ENCODE results near the gene TSEN54.

Gene TSEN54

DNA sequence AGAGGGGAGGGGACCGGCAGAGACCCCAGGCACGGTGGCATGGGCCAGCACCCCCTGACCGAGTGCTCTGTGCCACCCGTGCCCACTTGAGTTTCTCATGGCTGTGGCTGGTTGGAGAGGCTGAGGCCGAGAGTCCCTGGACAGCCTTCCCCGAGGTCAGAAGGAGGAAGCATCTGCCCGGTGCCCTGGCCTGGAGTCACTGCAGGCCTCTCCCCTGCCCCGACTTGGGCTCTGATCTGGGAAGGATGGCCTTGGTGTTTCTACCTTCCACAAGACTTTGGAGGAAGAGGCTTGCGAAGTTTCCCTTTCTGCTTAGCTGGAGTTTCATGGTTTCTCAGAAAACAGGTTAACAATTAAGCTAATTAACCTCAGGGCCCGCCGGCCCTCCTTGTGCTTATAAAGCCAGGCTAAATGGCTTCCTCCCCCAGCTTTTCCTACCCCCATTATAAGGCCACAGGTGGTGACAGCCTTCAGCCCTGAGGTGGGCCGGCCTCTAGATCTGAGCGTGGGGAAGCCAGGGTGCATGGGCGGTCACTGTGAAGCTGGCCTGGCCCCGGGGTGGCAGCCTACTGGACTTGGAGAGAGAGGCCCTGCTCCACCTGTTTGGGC is 26.5 kb downstream of the TSEN54 start:
- no peak for DNase-seq (ENCODE audit: low read depth)

DNA sequence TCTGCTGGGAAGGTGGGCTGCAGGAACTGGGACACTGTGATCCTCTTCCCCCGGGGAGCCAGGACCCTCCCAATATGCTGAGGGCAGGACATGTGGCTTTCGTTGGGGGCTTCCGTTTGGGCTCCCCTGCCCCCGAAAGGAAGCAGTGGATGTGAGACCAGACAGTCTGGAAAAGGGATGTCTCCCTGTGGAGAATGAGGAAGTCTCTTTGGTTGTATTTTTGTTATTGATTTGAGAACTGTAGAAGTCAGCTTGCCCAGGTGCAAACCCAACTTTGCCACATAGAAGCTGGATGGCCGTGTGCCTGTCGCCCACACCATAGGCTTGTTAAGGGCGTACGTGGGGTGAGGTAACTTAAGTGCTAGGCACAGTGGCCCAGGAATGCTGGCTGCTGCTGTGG is 27.9 kb downstream of the TSEN54 start:
- no peak for DNase-seq (ENCODE audit: low read depth)

DNA sequence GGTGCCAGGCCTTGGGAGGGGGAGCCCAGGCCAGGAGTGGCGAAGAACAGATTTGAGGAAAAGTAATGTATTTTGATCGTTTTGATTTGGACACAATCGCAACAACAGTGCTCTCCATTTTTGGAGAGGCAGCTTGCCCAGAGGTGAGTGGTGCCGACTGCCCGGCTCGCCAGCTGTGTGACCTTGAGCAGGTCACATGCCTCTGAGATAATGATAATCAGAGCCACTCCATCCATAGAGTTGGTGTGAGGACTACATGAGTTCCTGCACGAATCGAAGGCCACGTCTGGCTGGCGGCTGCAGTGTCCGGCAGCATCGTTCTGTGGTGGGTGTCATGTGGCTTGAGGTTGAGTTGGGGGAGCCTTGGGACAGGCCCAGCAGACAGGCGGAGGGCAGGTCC is 29.9 kb downstream of the TSEN54 start:
- DNase-seq (ENCODE audit: low read depth) = no peak

DNA sequence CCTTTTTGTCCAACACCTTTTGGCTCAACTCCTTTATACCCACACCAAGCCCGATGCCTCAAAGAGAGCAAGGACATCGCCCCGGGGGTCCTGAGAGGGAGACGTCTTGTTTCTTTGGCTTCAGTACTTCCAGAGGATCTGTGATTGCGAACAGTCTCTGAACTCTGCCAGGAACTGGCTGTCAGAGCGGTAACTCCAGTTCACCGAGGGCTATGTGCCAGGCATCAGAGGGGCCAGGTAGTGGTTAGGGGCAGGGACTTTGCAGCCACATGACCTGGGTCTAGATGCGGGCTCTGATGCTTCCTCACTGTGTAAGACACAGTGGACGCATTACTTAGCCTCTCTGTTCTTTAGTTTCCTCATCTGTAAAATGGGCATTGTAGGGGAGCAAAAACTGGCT is 30.8 kb downstream of the TSEN54 start:
- DNase-seq (ENCODE audit: low read depth) = no peak

DNA sequence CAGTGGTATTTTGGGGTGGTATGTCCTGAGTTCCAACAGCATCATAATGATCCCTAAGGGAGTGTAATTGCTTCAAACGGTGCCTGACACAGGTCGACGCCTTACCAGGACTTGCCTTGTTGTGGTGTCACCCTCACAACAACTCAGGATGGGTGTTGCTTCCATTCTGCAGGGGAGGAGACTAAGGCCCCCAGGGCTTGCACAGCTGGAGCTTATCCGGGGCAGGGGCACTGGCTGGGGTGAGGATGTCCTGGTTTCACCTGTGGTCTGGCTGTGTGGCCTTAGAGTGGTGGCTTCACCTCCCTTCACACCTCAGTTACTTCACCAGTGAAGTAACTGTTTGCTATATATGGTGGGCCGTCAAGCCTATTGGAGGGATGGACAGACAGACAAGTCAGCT is 32.5 kb downstream of the TSEN54 start:
- DNase-seq (ENCODE audit: low read depth) = no peak

DNA sequence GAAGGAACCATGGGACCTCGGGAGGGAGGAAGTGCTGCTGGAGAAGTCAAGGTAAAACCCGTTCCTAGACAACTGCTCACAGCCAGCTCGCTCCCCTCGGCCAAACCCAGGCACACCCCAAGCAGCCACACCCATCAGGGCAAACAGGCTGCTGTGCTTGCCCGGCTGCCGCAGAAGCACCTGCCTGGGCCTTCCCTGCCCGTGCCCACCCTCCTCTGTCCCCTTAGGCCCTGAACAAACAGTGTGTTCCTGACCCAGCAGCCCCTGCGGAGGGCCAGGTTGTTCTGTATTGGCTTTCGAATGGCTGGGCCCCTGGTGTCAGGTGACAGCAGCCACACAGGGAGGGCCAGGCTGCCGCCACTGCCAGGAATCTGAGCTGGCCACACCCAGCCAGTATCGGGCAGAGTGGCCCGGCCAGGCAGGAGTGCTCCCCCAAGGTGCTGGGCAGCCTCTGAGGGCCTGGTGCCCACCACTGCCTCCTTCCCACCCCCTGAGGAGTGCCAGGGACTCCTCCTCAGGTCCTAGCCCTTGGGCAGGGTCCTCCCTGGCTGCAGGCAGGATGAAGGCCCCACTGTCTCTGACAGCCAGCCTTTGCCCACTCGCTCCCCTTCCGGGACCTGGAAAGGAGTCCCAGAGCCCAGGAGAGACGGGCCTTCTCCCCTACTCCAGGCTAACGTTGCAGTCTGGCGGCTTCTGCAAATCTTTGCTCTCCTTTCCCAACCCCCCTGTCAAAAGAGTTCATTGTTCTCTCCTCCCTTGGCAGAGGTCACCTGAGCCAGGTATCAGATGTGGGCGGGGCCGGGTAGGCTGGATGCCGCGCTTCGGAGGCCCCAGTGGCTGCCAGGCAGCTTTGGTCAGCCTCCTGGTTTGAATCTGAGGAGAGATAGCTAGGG is 33.2 kb downstream of the TSEN54 start:
- no peak for DNase-seq (ENCODE audit: low read depth)

DNA sequence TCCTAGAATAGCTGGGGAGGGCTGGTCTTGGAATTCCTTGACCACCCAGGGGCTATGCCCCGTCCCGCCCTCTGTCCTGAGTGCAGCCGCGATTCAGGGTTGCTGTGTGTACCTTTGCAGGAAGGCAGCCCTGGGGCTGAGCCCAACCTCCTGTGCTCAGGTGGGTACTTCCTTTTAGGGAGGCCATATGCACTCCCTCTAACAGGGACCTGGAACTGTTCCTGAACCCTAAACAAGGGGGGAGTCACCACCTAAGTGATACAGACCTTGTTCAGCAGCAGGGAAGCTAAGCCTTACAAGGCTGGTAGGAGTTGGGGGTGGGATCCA is 33.8 kb downstream of the TSEN54 start:
- no peak for DNase-seq (ENCODE audit: low read depth)

DNA sequence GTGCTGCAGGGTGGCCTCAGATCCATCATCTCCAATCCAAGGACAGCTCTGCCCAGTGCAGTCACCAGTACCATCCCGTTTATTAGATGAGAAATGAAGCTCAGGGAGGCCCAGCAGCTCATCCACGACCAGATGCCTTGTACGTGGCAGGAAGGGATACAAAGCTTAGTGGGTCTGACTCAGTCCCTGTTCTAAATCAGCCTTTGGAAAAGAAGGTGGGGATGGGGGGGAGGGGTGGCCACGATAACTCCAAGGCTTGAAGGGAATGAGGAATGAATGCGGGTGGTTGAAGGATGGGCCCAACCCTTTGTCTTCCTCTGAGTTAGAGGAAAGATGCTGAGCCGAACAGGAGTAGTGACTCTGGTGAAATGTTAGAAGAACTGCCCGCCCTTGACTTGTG is 34.9 kb downstream of the TSEN54 start:
- no peak for DNase-seq (ENCODE audit: low read depth)

DNA sequence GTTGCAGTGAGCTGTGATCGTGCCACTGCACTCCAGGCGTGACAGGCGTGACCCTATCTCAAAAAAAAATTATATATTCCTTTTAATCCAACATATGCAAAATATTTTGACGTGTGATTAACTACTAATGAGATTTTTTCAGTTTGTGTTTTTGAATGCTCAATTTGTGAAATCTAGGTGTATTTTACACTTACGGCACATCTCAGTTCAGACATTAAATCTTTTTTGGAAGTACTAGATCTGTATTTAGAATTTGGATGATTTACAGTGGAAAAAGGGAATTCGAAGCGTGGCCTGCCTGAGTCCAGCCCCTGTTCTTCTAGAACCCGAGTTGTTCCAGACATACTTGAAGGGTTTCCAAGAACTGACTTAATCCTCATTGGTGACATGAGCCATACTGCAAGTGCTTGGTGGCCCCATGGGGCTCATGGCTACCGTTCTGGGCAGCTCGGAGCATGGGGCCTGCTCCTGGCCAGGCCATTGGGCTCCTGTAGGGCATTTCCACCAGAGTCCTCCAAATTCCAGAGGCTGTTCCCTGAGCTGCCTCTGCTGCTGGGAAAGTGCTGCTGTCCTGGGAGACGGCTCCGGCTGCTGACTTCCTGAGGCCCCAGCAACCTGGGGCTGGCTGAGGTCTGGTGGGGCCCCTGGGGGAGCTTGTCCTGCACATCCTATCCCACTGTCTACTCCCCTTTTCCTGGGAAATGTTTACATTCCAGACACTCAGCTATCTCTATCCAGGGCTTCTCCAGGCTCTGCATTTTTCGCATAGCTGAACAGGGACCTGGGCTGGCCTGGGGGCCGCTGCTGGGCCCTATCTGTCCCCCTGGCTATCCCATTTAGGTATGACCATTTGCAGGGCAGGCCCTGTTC is 36.3 kb downstream of the TSEN54 start:
- no peak for DNase-seq (ENCODE audit: low read depth)

DNA sequence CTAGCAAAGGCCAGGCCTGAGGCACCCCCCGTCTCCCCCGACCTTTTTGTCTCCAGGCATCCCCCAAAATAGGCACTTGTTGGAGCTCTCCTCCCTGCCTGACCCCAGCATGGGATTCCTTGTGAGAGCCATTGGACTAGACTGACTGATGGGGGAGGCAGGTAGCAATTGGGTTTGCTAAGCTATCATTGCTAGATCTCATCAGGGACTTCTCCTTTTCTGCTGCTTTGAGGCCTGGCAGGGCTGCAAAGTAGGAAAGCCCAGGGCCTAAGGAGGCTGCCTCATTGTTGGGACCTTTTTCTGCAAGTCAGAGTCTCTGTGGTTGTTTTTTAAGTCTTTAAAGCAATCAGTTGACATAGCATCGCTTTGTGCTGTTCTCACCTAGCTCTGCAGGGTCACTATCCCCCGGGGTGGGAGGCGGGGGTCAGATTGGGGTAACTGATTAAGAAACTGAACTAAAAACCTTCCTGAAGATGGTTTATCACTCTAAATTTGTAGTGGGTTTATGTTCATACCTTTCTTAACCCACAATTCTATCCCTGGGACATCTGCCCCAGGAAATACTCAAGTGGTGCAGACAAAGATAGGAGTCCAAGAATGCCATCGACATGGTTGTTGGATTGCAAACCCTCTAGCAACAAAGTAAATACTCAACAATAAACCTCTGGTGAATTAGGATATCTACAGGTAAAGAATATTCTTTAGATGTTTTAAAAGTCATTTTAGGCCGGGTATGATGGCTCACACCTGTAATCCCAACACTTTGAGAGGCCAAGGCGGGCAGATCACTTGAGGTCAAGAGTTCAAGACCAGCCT is 37.2 kb downstream of the TSEN54 start:
- DNase-seq (ENCODE audit: low read depth) = no peak

DNA sequence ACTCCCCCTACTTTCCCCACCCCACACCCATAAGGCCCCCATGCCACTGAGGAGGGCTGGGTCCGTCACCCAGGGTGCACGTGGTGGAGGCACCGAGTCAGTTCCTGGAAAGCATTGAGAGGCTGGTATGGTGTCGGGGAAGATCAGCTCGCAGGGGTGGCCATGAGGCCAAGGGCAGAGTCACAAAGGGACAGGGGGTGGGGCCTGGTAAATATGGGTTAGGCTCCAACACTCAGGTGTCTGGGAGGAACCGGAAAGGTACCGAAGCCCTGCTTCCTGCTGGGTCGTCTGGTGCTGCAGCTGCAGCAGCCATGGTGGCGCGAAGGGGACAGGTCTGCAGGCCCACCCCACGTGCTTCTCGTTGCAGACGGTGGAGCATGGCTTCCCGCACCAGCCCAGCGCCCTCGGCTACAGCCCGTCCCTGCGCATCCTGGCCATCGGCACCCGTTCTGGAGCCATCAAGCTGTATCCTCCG is 39.4 kb downstream of the TSEN54 start:
- DNase-seq (ENCODE audit: low read depth) = no peak

DNA sequence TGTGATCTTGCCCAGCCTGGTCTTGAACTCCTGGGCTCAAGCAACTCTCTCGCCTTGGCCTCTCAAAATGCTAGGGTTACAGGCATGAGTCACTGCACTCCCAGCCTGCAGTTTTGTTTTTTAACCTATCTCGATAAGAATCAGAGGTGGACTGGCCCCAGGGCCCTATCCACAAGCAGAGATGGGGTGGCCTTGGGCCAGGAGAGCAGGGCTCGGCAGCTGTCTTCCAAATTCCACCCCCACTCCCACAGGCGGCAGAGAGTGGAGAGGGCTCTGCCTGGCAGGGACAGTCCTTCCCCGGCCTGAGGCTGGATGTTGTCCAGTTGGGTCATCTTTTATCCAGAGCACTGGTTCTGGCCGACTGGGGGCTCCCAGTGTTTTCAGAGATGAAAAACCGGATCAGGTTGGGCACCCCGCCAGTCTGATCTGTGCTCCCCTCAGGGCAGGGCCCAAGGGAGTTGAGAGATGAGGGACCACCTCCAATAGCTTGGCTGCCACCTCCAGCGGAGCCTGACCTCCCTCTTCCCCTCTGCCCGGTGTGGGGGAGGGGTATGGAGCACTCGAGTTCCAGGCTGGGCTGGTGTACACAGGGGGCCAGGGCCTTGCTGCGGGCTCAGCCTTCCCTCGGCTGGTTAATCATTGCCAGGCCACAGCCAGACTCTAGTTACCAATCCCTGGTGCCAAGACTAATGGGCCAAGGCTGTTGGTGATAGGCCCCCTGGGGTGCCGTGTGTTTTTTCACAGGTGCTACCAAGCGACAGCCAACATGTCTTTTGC is 40.9 kb downstream of the TSEN54 start:
- no peak for DNase-seq (ENCODE audit: low read depth)

DNA sequence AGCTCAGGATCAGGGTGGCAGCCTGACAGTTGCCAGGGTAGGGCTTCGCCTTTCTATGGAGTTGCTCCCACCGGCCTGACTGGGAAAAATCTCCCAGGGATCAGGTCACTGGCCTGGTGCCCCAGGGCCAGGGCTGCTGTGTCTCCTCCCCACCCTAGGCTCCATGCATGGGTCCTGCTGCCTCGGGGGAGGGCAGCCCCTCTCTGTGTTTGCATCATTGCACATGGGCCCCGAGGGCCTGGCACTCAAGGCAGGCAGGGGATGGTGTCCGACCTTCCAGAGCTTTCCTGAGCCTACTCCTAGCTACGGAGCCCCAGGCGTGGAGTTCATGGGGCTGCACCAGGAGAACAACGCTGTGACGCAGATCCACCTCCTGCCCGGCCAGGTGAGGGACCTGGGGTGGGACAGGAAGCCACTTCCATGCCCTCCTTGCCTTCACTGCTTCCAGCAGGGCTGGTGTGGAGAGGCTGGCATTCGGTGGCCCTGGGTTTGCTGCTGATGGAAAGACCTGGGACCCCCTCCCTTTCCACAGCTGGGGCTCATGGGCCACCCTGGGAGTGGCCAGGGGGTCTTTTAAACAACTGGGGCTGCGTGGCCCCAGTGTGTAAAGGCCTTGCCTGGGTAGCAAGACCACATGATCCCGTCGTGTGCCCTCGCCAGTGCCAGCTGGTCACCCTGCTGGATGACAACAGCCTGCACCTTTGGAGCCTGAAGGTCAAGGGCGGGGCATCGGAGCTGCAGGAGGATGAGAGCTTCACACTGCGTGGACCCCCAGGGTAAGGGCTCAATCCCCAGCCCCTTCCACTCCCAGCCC is 41.7 kb downstream of the TSEN54 start:
- DNase-seq (ENCODE audit: low read depth) = no peak

DNA sequence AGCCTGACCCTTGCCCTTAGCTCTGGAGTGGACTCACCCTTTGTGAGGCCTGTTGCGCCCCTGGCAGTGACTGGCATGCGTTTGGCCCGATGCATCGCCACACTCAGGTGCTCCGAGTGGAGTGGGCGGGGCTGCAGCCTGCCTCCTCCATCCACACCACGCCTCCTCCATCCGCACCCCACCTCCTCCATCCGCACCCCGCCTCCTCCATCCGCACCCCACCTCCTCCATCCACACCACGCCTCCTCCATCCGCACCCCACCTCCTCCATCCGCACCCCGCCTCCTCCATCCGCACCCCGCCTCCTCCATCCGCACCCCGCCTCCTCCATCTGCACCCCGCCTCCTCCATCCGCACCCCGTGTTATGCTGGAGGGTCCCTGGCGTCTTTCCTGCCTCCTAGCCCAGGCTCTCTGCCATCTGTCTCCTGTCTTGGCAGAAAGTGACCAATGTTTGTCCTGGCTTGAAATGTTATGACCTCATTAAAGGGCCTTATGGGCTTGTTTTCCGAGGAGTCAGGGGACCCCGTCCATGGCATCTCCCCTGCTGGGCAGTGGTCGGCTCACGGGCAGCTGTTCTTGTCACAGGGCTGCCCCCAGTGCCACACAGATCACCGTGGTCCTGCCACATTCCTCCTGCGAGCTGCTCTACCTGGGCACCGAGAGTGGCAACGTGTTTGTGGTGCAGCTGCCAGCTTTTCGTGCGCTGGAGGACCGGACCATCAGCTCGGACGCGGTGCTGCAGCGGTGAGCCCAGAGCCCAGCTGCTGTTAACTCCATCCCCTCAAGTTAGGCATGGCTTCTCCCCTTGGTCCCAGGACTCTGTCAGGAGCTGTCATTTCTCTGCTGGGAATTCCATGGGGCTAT is 42.6 kb downstream of the TSEN54 start:
- no peak for DNase-seq (ENCODE audit: low read depth)

DNA sequence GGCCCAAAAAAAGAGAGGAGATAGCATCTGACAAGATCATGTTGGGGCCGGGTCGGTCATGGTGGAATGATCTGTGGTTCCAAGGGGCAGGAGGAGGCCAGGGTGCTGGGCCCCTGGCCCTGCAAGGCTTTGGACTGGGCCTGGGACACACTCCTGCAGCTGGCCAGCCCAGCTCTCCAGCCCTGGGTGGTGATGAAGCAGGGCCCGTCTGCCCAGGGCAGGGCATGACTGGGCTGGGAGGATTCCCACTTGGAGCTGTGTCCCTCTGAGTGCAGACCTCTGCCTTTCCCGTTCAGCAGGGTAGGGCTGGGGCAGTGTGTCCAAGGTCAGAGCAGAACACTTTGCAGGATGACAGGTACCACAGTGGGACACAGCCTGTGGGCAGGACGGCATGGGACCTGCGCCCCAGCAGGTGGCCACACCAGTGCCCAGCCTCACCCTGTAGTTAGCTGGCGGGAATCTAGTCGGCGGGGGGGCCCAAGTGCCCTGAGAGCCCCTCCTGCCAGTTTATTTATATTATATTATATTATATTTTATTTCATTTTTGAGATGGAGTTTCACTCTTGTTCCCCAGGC is 43.7 kb downstream of the TSEN54 start:
- no peak for DNase-seq (ENCODE audit: low read depth)

DNA sequence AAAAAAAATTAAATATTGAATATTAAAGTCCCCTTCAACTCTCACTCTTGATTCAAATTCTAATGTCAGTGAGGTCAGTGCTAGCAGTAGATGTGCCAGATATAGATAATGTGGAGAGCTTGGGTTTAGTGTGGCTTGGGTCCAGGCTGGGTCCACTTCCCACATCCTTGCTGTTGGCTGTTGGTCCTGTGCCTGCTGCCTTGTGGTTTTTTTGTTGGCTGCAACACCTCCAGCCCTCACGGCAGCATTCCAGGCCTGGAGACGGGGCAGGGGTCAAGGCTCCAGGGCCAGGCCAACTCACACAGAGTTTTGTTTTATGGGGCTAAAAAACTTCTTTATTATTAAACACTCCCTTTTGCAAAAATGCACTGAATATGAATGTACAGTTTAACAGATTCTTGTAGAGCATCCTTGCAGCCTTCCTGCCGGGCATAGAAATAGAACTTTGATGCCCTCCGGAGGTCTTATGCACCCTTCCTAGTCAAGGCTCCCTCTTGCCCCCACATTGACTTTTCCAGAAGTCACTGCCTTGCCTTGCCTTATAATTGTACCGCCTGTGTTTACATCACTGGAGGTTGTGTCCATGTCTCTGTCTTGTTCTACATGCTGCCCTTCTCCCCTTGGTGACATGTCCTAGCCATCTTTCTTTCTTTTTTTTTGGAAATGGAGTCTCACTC is 45.7 kb downstream of the TSEN54 start:
- no peak for DNase-seq (ENCODE audit: low read depth)

DNA sequence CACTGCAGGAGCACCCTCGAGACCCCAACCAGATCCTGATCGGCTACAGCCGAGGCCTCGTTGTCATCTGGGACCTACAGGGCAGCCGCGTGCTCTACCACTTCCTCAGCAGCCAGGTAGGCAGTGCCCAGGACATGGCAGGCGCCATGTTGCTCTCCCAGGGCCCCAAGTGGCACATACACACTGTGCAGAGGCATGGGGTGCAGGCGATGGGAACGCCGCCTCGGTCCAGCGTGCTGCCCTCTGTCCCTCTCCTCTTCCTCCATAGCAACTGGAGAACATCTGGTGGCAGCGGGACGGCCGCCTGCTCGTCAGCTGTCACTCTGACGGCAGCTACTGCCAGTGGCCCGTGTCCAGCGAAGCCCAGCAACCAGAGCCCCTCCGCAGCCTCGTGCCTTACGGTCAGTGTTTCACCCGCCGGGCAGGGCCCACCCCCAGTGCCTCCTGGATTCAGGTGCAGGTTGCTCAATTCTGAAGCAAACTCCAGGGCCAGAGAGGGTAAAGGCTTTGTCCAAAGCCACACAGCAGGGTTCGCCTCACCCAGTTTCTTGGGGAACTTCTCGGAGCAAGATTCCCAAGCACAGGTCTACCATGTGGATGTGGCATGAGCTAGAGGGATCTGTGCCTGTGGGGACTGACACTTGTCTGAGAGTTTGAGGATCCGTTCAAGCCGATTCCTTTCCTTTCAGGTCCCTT is 46.9 kb downstream of the TSEN54 start:
- DNase-seq (ENCODE audit: low read depth) = no peak

DNA sequence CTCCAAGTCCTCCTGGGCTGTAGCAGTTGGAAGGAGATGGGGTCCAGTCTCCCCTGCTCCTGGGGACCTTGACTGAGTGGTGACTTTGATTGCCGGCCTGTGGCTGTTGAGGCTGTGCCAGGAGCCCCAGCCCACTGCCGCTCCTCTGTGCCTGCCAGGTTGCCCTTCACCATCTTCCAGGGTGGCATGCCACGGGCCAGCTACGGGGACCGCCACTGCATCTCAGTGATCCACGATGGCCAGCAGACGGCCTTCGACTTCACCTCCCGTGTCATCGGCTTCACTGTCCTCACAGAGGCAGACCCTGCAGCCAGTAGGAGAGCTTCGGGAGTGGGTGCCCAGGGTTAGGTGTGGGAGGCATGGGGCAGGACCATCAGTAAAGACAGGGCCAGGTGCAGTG is 47.9 kb downstream of the TSEN54 start:
- no peak for DNase-seq (ENCODE audit: low read depth)

Data from activated T-helper 1 cell treated with Interleukin-2 at 50 U/mL for 16 hours (primary cell).